HG03066 (cell line): ENCODE data around the gene PKDCC.
"Not testable (repeated sequence)": the region's sequence is repeated elsewhere in the genome, so short reads cannot be mapped to it uniquely, and the experiment has no call there.

Source experiments
- ATAC-seq: cut with Tn5 transposase; IDR thresholded peaks from one replicate; pipeline ENCODE4 v1.9.1; 2021; ENCODE audit warnings: low read depth; ENCODE audit not compliant: unreplicated experiment

The PKDCC gene

DNA sequence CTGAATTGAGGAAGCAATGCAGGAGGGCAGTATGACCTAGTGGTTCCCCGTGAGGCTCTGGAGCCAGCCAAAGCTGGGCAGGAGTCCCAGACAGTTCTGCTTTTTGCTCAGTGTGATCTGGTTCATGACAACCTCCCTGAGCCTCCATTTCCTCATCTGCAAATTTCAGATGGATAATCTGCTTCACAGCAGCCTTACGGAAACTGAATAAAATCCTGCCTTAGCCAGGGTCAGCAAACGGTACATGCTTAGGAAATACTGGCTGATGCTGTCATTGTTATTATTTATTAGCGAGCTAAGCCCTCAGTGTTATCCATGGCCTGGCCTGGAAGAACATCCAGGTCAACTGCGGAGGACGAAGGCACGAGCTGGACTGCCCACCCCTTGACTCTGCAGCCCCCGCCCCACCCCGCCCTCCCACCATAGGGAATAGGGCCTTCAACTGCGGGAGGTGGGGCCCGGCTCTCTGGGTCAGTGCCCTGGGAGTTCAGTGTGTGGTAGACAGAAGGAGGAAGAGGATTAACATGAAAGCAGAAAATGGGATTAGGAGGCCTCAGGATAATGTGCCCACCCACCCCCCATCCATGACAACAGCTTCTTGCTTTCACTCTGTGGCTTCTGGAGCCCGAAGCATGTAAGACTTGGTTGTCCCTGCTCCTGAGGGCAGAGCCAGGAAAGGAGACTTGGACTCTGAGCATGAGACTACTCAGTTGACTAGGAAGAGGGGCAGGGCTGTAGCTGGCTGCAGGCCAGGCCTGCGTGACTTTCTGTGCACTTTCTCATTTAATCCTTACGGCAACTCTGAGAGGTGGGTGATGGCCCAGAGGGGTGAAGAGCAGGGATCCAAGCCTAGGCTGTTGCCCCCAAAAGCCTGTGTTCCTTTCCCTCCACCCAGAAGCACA, 13.1 kb downstream of the PKDCC start:
- no peak for ATAC-seq

DNA sequence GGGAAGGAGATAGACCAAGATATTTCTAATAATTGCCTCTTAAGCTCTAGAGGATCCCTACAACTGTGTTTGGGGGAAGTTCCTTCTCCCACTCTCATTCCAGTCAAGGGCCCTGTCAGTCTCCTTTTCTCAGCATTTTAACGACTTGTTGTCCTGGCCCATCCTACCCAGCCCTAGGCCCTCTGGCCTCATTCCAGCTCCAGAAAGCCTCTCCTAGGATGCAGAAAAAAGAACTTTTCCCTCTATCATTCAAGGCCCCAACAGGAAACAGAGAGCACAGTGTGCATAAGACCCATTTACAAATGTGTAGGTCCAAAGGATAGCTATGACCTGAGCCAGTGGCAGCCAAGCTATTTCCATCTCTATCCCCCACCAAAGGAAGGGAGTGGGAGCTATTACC, 14.0 kb downstream of the PKDCC start:
- no peak for ATAC-seq

DNA sequence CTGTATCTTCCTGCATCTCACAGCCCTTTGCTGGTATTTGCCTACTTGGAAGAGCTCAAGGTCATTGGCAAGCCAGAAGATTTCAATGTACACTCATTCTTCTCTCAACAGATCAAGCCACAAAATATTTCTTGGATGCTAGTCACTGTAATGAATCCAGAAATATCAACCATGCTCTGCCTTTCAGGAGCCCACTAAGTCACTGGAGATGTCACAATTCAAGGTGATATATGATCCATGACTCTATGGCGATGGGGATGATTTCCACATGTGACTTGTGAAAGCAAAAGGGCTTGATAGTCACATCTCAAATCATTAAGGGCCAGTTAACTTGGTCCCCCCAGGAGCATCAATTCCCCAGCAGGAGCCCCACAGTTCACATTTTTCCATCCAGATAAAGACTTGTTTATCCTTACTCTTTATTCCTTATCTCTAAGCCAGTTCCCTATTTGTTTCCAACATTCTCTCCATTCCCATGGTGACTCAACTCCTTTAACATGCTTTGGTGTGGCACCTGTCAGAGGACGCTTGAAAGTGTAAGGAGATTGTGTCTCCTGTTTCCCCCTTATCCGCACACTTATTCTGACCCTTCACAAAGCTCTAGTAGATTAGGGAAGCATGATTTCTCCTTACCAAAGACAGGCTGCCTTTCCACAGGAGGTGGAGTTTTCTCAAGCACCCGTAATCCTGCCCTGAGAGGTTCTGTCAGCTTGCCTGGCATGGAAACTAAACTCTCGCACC, 15.8 kb downstream of the PKDCC start:
- ATAC-seq = no peak

DNA sequence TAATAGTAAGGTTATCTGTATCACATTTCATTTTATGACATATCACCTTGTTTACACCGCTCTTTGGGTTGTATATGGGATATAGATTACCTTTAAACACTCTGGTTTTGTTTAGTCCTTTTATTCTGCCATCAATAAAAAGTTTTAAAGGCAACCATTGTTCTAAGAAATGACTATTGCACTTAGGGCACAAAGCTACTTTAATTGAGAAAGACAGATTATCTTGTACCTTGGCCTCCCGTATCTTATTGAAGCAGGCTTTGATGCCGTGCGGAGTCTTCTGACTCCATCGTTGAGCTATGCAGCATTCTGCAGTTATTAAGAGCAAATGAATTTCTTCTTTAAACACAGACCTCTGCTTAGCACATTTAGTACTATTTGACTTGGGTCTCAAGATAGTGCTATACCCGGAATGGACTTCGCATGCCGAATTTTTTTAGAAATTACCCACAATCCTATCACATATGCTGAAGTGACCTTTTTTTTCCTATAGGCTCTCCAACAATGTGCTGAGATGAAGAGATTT, 16.7 kb downstream of the PKDCC start:
- ATAC-seq = no peak

DNA sequence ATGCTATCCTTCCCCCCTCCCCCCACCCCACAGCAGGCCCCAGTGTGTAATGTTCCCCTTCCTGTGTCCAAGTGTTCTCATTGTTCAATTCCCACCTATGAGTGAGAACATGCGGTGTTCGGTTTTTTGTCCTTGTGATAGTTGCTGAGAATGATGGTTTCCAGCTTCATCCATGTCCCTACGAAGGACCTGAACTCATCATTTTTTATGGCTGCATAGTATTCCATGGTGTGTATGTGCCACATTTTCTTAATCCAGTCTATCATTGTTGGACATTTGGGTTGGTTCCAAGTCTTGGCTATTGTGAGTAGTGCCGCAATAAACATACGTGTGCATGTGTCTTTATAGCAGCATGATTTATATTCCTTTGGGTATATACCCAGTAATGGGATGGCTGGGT, 17.9 kb downstream of the PKDCC start:
- not testable (repeated sequence) for ATAC-seq

DNA sequence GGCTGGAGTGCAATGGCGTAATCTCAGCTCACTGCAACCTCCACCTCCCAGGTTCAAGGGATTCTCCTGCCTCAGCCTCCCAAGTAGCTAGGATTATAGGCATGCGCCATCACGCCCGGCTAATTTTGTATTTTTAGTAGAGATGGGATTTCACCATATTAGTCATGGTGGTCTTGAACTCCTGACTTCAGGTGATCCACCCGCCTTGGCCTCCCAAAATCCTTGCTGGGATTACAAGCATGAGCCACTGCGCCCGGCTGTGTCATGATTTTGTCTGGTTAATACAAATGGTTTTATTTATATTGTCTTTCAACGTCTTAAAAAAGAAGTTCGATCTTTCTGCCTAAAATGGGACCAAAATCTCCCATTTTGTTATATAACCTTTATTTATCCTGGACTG, 19.2 kb downstream of the PKDCC start:
- ATAC-seq = not testable (repeated sequence)

DNA sequence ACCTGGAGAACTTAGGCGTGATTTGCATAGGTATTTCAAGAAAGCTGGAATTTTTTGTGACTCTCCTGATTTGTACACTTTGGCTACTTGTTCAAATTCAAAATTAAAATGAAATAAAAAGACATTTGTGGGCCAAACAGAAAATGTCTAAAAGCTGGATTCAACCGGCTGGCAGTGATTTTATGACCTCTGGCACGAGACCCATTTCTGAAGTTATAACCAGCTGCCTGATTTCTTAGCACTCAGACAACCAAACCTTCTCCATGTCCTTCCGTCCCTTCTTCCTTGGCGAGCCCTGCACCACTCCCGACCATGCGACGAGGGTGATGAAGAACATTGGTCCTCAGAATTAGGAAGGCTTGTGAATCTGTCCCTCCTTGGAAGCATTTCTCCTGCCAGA, 19.7 kb downstream of the PKDCC start:
- ATAC-seq = no peak

DNA sequence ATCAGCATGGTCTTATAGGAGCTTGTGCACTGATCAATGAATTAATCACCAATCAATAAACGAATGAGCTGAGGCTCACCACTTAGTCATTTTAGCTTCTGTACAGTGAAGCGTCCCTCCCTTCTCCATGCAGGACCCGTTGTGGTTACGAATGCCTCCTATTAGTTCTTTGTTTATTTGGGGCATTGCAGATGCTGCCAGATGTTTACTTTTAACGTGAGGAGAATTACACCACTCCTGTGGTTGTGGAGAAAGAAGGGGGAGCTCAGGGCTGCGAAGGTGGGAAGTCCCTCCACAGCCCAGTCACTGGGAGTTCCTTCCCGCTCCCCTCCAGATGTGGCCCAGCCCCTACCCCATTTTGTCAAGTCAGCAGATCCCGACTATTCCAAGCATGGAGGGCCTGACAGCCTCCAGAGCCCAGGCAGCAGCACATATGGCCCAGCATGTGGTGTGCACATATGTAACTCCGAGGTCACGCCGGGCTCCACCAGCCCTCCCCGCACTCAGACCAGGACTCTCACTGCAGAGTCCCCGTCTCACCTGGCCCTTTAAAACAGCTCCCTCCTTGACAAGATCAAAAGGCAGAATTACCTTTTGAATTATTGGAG, 20.9 kb downstream of the PKDCC start:
- no peak for ATAC-seq

DNA sequence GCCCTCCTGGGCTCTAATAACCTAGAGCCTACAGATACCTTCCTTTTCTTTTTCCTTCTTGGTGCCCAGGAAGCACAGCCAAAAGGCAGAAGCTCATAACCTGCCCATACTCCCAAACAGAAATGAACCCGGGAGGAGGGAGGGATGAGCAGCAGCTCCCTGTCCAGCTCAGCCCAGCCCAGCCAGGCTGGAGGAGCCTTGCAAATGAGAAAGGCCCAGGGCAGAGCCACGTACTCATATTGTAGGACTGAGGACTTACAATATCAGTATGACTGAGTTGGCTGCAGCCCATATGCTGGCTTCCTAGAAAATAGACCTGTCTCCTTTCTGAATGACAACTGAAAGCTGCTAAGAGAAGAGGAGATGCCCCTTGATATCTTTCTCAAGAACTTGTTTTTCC, 21.7 kb downstream of the PKDCC start:
- no peak for ATAC-seq

DNA sequence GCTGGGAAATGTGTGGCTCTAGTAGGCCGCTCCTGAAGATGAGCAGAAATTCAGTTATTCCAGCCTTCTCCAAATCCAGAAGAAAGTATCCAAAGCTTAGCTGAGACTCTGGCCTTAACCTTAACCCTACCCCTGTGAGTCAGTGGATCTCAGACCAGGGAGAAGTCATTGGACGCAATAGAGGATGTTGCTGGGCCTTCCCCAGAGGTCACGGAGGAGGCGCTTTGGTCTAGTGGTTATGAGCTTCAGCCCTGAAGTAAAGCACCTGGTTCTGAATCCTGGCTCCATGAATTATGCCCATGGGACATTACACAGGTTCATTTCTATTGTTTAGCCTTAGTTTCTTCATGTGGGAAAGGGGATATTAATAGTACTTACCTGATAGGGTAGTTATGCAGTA, 24.0 kb downstream of the PKDCC start:
- ATAC-seq = no peak

DNA sequence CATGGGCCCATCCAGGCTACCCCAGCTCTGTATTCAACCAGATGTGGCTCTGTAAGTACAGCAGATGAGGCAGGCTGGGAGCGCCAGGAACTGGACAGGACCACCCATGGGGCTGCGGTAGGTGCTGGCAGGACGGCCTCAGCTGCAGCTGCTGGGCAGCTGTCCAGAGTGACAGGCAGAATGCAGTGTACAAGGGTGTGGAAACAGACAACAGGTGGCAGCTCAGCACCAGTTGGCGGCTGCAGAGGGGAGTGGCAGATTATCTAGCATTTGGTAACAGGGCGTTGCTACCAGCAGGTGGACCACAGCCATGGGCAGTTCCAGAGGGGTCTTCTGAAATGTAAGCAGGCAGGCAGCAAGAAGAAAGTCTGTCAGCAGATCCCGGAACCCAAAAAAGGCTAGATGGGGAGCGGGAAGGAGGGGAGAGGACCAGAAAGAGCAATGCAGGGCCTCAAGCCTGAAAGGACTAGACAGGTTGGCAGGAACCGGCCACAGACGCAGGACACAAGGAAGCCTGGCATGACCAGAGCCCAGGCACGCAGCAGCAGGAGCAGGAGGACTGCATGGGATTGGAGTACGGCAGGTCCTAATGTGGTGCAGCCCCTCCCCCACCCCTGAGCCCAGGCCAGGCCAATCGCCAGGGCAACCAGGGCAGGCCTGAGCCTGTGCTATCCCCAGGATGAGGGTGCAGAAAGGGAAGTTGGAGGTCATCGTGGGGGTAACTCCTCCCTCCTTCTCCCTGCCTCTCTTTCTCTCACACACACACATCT, 24.7 kb downstream of the PKDCC start:
- ATAC-seq = no peak

DNA sequence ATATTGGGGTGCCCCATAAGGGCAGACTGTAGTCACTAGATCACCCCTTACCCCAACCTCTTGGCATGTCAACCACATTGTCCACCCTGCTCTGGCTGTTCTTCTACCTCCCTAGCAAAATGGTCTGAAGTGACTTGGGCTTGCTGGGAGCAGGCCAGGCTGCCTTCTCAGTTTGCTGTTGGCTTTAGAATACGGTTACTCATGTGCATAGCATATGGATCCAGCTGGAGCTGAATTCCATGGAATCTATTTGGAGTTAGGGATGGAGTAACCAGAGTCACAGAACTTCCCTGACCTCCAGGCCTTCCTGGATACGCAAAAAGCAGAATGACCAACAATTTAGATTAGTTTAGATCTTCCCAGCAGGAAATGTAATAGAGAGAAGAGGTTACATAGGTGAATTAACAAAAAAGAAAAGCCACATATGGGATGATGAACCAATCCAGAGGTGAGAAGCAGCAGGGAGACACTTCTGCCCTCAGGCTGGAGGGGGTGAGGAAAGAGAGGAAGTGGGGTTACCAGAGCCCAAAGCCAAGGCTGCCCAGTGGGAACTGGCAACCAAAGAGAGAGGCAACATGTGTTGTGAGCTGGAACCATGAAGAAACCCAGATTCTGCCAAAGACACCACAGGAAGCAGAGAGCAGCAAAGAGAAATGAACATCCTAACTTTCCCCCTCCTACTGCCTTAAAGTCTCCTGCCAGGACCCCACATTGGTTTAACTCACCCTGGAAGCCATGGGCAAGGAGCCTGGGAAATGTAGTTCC, 26.1 kb downstream of the PKDCC start:
- no peak for ATAC-seq

DNA sequence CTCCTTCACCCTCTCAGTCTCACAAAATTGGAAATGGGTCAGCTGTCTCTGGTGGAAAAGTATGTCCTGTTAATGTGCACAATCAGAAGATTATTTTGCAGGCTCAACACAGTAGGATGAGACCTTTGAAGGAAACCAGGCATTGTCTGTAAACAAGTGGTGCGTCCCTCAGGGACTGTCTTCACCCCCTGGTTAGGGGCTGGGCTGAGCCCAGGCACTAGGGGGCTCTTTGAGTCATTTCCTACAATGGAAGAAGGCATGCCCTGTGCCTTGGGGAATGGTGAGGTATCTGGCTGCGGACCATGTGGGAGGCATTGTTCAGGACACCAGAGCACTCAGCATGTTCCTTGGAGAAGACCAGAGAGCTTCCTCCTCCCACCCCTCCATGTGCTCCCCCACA, 26.8 kb downstream of the PKDCC start:
- ATAC-seq = no peak

DNA sequence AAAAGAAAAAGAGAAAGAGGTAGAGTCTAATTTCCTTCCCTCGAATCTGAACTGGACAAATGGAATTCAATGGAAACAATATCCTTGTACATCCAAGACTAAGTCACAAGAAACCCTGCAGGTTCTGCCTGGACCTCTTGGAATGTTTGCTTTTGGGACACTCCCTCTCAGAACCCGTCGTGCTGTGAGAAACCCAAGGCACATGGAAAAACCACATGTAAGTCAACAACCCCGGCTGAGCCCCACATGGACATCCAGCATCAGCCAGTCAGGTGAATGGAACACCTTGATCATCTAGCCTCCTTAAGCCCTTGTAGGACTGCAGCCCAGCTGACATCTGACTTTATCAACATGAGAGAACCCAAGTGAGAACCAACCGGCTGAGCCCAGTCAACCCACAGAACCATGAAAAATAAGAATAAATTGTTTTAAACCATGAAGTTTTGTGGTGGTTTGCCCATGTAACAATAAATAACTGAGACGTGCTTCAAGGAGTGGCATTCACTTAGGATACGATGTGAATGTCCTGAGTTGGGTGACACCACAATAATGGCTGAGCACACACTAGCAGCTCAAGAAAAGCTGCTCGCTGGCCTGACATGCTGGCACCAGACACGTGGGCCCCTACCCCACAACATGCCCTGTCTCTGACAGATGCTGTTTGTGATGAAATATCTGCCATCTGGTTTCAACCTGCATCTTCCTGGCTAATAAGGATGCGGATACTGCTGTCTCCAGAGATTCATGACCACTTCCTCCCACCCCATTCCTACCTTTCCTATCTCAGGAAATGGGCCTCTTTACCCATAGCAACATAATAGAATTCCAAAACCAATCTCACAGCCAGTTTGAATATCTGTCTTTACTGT, 28.8 kb downstream of the PKDCC start:
- ATAC-seq = no peak

DNA sequence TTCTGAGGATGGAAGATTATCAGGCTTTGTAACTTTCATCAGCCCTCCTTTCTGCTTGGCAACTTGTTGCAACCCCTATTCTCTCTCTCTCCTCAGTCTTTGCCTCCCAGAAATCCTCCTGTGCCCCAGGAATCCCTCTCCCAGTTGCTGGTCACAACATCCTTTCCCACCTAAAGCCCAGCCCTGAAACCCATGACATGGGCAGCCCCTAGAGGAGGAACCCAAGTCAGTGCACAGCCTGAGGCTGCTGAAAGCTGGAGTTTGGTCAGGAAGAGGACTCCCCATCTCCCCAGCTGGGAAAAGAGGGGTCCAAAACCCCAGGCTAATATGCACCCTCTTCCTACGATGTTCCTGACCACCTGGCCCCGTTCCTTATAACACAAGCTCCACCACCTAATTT, 29.5 kb downstream of the PKDCC start:
- ATAC-seq = no peak

DNA sequence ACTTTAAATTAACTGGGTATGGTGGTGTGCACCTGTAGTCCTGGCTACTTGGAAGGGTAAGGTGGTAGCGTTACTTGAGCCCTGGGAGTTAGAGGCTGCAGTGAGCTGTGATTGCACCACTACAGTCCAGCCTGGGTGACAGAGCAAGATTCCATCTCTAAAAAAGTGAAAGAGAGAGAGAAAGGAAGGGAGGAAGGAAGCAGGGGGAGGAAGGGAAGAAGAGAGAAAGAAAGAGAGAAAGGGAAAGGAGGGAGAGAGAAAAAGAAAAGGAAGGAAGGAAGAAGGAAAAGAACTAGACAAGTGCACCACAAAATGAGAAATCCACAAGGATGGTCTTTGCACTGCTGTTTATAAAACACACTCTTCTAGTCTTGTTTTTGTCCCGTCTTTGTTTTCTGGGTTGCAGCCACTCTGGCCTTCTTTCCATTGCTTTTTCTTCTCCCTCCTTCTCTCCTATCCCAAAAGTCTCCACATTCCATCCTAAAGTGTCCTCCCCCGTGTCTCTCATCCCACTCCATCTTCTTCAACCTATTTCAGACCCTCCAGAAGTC, 32.0 kb downstream of the PKDCC start:
- no peak for ATAC-seq

DNA sequence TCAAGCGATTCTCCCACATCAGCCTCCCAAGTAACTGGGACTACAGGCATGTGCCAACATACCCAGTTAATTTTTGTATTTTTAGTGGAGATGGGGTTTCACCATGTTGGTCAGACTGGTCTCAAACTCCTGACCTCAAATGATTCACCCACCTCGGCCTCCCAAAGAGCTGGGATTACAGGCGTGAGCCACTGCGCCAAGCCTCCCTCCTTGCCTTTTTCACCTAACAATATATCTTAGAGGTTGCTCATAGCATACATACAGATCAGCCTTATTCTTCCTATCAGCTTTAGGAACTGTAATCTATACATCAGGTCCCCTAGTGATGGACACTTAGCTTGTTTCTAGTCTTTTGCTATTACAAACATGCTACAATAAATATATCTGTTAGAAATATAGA, 33.3 kb downstream of the PKDCC start:
- not testable (repeated sequence) for ATAC-seq

DNA sequence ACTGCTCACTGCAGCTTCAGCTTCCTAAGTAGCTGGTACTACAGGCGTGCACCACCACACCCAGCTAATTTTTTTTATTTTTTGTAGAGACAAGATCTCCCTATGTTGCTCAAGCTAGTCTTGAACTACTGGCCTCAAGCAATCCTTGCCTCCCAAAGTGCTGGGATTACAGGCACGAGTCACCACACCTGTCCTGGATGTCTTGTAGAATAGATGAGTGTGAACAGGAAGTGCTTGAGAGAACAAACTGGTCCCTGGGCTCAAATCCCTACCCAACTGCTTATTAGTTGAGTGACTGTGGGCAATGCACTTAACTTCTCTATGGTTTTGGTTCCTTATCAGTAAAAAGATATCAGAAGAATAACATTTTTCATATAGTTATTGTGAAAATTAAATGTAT, 34.2 kb downstream of the PKDCC start:
- no peak for ATAC-seq
